GM18517 (cell line): Measurements from ENCODE around the gene ADAMTS8.

Experiments used
- ATAC-seq: cut with Tn5 transposase; IDR thresholded peaks from one replicate; pipeline ENCODE4 v1.9.1; 2021; ENCODE audit warnings: mild to moderate bottlenecking, moderate library complexity; ENCODE audit not compliant: unreplicated experiment

ADAMTS8 gene

GRCh38 chr11:130462101-130462885 lies 33.9 kb upstream of the ADAMTS8 start:
- ATAC-seq = no peak

GRCh38 chr11:130459521-130459920 lies 31.1 kb upstream of the ADAMTS8 start:
- no peak for ATAC-seq

- ATAC-seq = no peak
These were observed 30.0 kb upstream of the ADAMTS8 start for GRCh38 chr11:130458410-130458729.

GRCh38 chr11:130457623-130458409 lies 29.4 kb upstream of the ADAMTS8 start:
- ATAC-seq = no peak

- no peak for ATAC-seq
These were observed 27.9 kb upstream of the ADAMTS8 start for GRCh38 chr11:130456286-130456685.

GRCh38 chr11:130455483-130456127 lies 27.2 kb upstream of the ADAMTS8 start:
- no peak for ATAC-seq

- ATAC-seq = no peak
These were observed 26.3 kb upstream of the ADAMTS8 start for GRCh38 chr11:130454491-130455252.

GRCh38 chr11:130452940-130453339 lies 24.5 kb upstream of the ADAMTS8 start:
- no peak for ATAC-seq

GRCh38 chr11:130452176-130452575 lies 23.8 kb upstream of the ADAMTS8 start:
- ATAC-seq = no peak

- ATAC-seq = no peak
These were observed 23.0 kb upstream of the ADAMTS8 start for GRCh38 chr11:130451231-130452019.

- no peak for ATAC-seq
These were observed 21.8 kb upstream of the ADAMTS8 start for GRCh38 chr11:130449996-130450769.

GRCh38 chr11:130449310-130449990 lies 21.0 kb upstream of the ADAMTS8 start:
- no peak for ATAC-seq

GRCh38 chr11:130448416-130449309 lies 20.3 kb upstream of the ADAMTS8 start, which contains the start of gene ADAMTS15:
TSS of gene ADAMTS15 (plus strand) at chr11:130448645. CDS start at chr11:130448974, 329 bp downstream.
- ATAC-seq = no peak

GRCh38 chr11:130448039-130448415 lies 19.6 kb upstream of the ADAMTS8 start:
- ATAC-seq = no peak

- ATAC-seq = no peak
These were observed 17.4 kb upstream of the ADAMTS8 start for GRCh38 chr11:130445788-130446187.

- ATAC-seq = no peak
These were observed 14.3 kb upstream of the ADAMTS8 start for GRCh38 chr11:130442737-130443136.

GRCh38 chr11:130441719-130442118 lies 13.3 kb upstream of the ADAMTS8 start:
- ATAC-seq = no peak

- ATAC-seq = no peak
These were observed 11.5 kb upstream of the ADAMTS8 start for GRCh38 chr11:130439876-130440275.
